HCT116 (cell line): ENCODE measurements around the gene COL23A1. TPM values are rescaled to one million over a fixed set of nuclear protein-coding genes. Genes with fewer than 3 reads are reported as not detected.

Experiments used
- ATAC-seq: fragments of 200-7000 bp; cut with Tn5 transposase; 2 replicates; pipeline ENCODE4 v1.9.1; 2020; ENCODE audit warnings: mild to moderate bottlenecking, moderate library complexity
- BruUV-seq: library from RNA; stranded (reverse); fragments of 400-500 nt; replicated peaks from 2 replicates; lab custom pipeline; 2021; lab: Mats Ljungman, UMichigan
- CTCF ChIA-PET: fragments of 300-600 bp; sonication (Branson Sonifier 250); formaldehyde crosslinking; loops from one replicate; lab custom pipeline; 2021; ENCODE audit warnings: antibody characterized with exemption; lab: Charles Lee
- POLR2A ChIA-PET: fragments of 300-600, 350-600 bp; sonication (Branson Sonifier 250); formaldehyde crosslinking; loops from one replicate; lab custom pipeline; 2021; ENCODE audit warnings: antibody characterized with exemption; lab: Charles Lee
- RAD21 ChIA-PET, 2 experiments: fragments of 300-600 bp; sonication (Branson Sonifier 250); formaldehyde crosslinking; loops; one replicate each; lab custom pipeline; 2023; ENCODE audit warnings: low total read pairs in 2 of 2; ENCODE audit not compliant: uncharacterized antibody in 2 of 2, unreplicated experiment in 2 of 2, low non-redundant PET in 1 of 2; lab: Charles Lee
- DNase-seq: peaks from one replicate; pipeline ENCODE4 v3.0.0-alpha.2; 2010; ENCODE audit warnings: low read depth, low spot score
- H2AFZ ChIP-seq: fragments of 200-600 bp; shearing (Covaris generic), sonication (generic); 2 replicates; pipeline ENCODE4 v1.6.1; 2017; ENCODE audit warnings: low read depth, mixed run types, mixed read lengths, antibody characterized with exemption, low read length; ENCODE audit not compliant: poor library complexity, severe bottlenecking
- H3K27ac ChIP-seq: 2 replicates; pipeline ENCODE4 v1.5.1; 2012; ENCODE audit warnings: low read depth, low read length
- H3K27me3 ChIP-seq: fragments of 200-600 bp; sonication (generic); 2 replicates; pipeline ENCODE4 v1.6.1; 2016; ENCODE audit warnings: mixed run types, low read length, mixed read lengths; ENCODE audit not compliant: insufficient read depth
- H3K36me3 ChIP-seq, 2 experiments: fragments of 200-500 bp in 1 of 2; fragments of 200-600 bp in 1 of 2; sonication (Bioruptor generic) in 1 of 2; sonication (generic) in 1 of 2; 2 replicates each; pipeline versions ENCODE4 v1.5.1 to v1.6.1; 2014 to 2016; ENCODE audit warnings: low read length in 2 of 2, inconsistent platforms in 1 of 2, mixed read lengths in 1 of 2, mixed run types in 1 of 2; ENCODE audit not compliant: insufficient read depth in 2 of 2, control insufficient read depth in 1 of 2
- H3K4me1 ChIP-seq, 2 experiments: fragments of 200-600 bp in 1 of 2; sonication (generic) in 1 of 2; 2 replicates each; pipeline versions ENCODE4 v1.5.1 to v1.6.1; 2012 to 2017; ENCODE audit warnings: low read length in 2 of 2, inconsistent platforms in 1 of 2, mild to moderate bottlenecking in 1 of 2, mixed read lengths in 1 of 2, mixed run types in 1 of 2, moderate library complexity in 1 of 2; ENCODE audit not compliant: insufficient read depth in 2 of 2, control insufficient read depth in 1 of 2
- H3K4me2 ChIP-seq: fragments of 200-600 bp; sonication (generic); 2 replicates; pipeline ENCODE4 v1.6.1; 2017; ENCODE audit warnings: mixed run types, low read length, mixed read lengths
- H3K4me3 ChIP-seq, 2 experiments: fragments of 200-600 bp in 1 of 2; sonication (generic) in 1 of 2; replicated peaks in 1 of 2; 2 replicates each; pipeline ENCODE4 v1.5.1; 2011 to 2016; ENCODE audit warnings: low read length in 2 of 2, control low read depth in 1 of 2, low read depth in 1 of 2, mild to moderate bottlenecking in 1 of 2, mixed read lengths in 1 of 2, mixed run types in 1 of 2
- H3K79me2 ChIP-seq: fragments of 200-600 bp; sonication (generic); 2 replicates; pipeline ENCODE4 v1.6.1; 2017; ENCODE audit warnings: mild to moderate bottlenecking, mixed run types, low read length, moderate library complexity, mixed read lengths; ENCODE audit not compliant: insufficient read depth
- H3K9ac ChIP-seq: fragments of 200-600 bp; sonication (generic); 2 replicates; pipeline ENCODE4 v1.6.1; 2016; ENCODE audit warnings: low read length, mixed read lengths
- H3K9me2 ChIP-seq: fragments of 200-600 bp; sonication (generic), shearing (Covaris generic); 2 replicates; pipeline ENCODE4 v1.6.1; 2017; ENCODE audit warnings: mixed run types, mild to moderate bottlenecking, moderate library complexity; ENCODE audit not compliant: insufficient read depth
- H3K9me3 ChIP-seq, 2 experiments: fragments of 200-500 bp in 1 of 2; fragments of 200-600 bp in 1 of 2; sonication (Bioruptor generic) in 1 of 2; sonication (generic) in 1 of 2; 2 replicates each; pipeline ENCODE4 v1.6.1; 2014 to 2017; ENCODE audit warnings: low read length in 2 of 2, mixed read lengths in 2 of 2, inconsistent platforms in 1 of 2, low read depth in 1 of 2, mild to moderate bottlenecking in 1 of 2, mixed run types in 1 of 2, moderate library complexity in 1 of 2; ENCODE audit not compliant: control insufficient read depth in 1 of 2, insufficient read depth in 1 of 2
- H4K20me1 ChIP-seq: fragments of 200-600 bp; sonication (generic), shearing (Covaris generic); 2 replicates; pipeline ENCODE4 v1.6.1; 2017; ENCODE audit warnings: mixed run types, mild to moderate bottlenecking, moderate library complexity; ENCODE audit not compliant: insufficient read depth
- EZH2phosphoT487 ChIP-seq: fragments of 200-600 bp; IDR thresholded peaks from 2 replicates; pipeline ENCODE4 v1.6.1; 2018; ENCODE audit warnings: antibody characterized with exemption, borderline replicate concordance
- FOSL1 ChIP-seq: IDR thresholded peaks from 2 replicates; pipeline ENCODE4 v1.6.1; 2012; ENCODE audit warnings: low read depth
- JUND ChIP-seq: IDR thresholded peaks from 2 replicates; pipeline ENCODE4 v1.6.1; 2012
- POLR2AphosphoS5 ChIP-seq: IDR thresholded peaks from 2 replicates; pipeline ENCODE4 v1.6.1; 2011; ENCODE audit warnings: mild to moderate bottlenecking, low read depth, low read length, moderate library complexity
- RAD21 ChIP-seq: IDR thresholded peaks from 2 replicates; pipeline ENCODE4 v1.6.1; 2012; ENCODE audit warnings: low read depth, mild to moderate bottlenecking
- SP1 ChIP-seq: IDR thresholded peaks from 2 replicates; pipeline ENCODE4 v1.6.1; 2012; ENCODE audit warnings: low read depth
- TCF7L2 ChIP-seq: IDR thresholded peaks from 2 replicates; pipeline ENCODE4 v1.7.0; 2011; ENCODE audit warnings: borderline replicate concordance, inconsistent platforms; ENCODE audit not compliant: insufficient read depth, insufficient read length; ENCODE audit errors: extremely low read depth
- intact Hi-C: fragments of 100-400 bp; cut with micrococcal nuclease; formaldehyde crosslinking; loops from 2 replicates; pipeline ENCODE4 v1.10.0; 2022
- total RNA-seq: library from RNA; stranded (reverse); gene quantifications from one replicate; pipeline ENCODE4 v1.2.1, GENCODE V29; 2021; ENCODE audit not compliant: unreplicated experiment
- TF ChIP-seq, protein P1 (sequence below): IDR thresholded peaks from 2 replicates; pipeline ENCODE4 v1.6.1; 2011; ENCODE audit warnings: mild to moderate bottlenecking, low read length, moderate library complexity; ENCODE audit not compliant: insufficient replicate concordance; ENCODE audit errors: extremely low read depth

The COL23A1 gene
- total RNA-seq, 1 experiment from 2014 or later = not detected

DNA sequence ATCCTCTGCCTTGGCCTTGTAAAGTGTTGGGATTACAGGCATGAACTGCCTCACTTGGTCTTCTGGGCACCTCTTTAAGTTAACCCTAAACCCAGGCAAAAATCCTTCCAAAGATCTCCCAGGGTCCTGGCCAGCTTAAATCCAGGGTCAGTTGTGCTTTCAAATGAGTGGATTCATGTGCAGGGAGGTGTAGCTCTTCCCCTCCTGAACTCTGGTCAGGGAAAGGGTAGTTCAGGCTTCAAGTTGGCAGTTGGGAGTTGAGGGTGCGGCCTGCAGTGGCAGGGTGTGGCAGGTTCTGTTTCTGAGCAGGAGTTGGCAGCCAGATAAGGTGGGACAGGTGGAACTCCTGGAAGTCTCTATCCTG is 382.3 kb downstream of the COL23A1 start:
- no peaks in the 10 kb centered on the region for H3K27me3 ChIP-seq
- BruUV-seq = no TSS peak
- peaks cover 13 to 33% of the 10 kb centered on the region in 2 experiments for H3K4me1 ChIP-seq
- no peak overlapping the region for H2AFZ ChIP-seq
- H3K79me2 ChIP-seq = peaks cover 82% of the 10 kb centered on the region
- no peak overlapping the region for H3K9ac ChIP-seq
- ChIA-PET RAD21 (no interaction called here), POLR2A (interaction anchor here (1.2 kb wide), 1 partner anchor 9 kb away, joined by 3 read pairs; no protein-coding TSS in a partner anchor), CTCF (interaction anchor here (2.4 kb wide), 1 partner anchor 11 kb away, joined by 6 read pairs; no protein-coding TSS in a partner anchor)
- H4K20me1 ChIP-seq = peaks cover 57% of the 10 kb centered on the region
- no peak overlapping the region for H3K4me2 ChIP-seq
- intact Hi-C loops = no loop called here
- no peaks in the 10 kb centered on the region for H3K9me3 ChIP-seq
- DNase-seq = no peak
- TF ChIP-seq JUND = no peak
- TF ChIP-seq, protein P1, sequence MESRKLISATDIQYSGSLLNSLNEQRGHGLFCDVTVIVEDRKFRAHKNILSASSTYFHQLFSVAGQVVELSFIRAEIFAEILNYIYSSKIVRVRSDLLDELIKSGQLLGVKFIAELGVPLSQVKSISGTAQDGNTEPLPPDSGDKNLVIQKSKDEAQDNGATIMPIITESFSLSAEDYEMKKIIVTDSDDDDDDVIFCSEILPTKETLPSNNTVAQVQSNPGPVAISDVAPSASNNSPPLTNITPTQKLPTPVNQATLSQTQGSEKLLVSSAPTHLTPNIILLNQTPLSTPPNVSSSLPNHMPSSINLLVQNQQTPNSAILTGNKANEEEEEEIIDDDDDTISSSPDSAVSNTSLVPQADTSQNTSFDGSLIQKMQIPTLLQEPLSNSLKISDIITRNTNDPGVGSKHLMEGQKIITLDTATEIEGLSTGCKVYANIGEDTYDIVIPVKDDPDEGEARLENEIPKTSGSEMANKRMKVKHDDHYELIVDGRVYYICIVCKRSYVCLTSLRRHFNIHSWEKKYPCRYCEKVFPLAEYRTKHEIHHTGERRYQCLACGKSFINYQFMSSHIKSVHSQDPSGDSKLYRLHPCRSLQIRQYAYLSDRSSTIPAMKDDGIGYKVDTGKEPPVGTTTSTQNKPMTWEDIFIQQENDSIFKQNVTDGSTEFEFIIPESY = no peak
- TF ChIP-seq TCF7L2 = no peak
- no peak for TF ChIP-seq SP1
- no peak for TF ChIP-seq RAD21
- no peak for ATAC-seq
- H3K9me2 ChIP-seq = no peaks in the 10 kb centered on the region
- H3K4me3 ChIP-seq = no peak overlapping the region
- peaks cover 56 to 76% of the 10 kb centered on the region in 2 experiments for H3K36me3 ChIP-seq
- H3K27ac ChIP-seq = peak overlapping the region; percentile 18; the same call in 1 of the 2 replicates

DNA sequence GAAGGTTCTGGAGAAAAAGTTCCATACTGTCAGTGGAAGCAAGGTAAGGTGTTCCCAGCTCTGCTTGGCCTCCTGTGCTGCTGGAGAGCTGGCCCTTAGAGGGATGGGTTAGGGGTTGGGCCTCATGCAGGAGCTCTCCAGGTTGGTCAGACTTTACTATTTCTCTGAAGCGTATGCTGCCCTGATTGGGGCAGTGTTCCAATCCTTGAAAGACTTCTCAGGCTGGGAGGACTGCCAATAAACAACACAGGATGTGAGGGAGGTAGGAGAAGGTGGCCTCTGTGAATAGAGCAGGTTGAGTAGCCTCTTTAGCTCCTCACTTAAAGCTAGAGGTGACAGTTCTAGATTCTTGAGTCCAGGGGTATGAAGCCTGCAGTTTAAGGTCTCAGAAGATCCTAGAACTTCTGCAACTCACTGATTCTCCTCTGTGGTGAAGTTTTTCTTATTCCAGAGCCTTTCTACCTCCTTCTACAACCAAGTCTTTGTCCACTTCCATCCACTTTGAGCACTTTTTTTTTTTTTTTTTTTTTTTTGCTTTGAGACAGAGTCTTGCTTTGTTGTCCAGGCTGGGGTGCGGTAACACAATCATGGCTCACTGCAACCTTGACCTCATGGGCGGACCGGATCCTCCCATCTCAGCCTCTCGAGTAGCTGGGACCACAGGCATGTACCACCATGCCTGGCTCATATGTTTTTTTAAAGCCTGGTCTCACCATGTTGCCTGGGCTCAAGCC is 382.8 kb downstream of the COL23A1 start:
- no peaks in the 10 kb centered on the region for H3K9me3 ChIP-seq
- no peak for ATAC-seq
- intact Hi-C loops = no loop called here
- H3K79me2 ChIP-seq = peaks cover 82% of the 10 kb centered on the region
- ChIA-PET POLR2A (interaction anchor here (1.2 kb wide), 1 partner anchor 10 kb away, joined by 3 read pairs; no protein-coding TSS in a partner anchor), CTCF (interaction anchor here (2.4 kb wide), 1 partner anchor 10 kb away, joined by 6 read pairs; no protein-coding TSS in a partner anchor), RAD21 (no interaction called here)
- peak overlapping the region; percentile 97; the same call in 1 of the 2 replicates for H3K27ac ChIP-seq
- no peak overlapping the region for H3K4me3 ChIP-seq
- peak overlapping the region; percentile 94 for H3K4me2 ChIP-seq
- no peak overlapping the region for H3K9ac ChIP-seq
- no peaks in the 10 kb centered on the region for H3K9me2 ChIP-seq
- peaks cover 53 to 71% of the 10 kb centered on the region in 2 experiments for H3K36me3 ChIP-seq
- peak; percentile 17; the same call in 1 of the 2 replicates for TF ChIP-seq POLR2AphosphoS5
- TF ChIP-seq FOSL1 = no peak
- no peak for TF ChIP-seq EZH2phosphoT487
- no peak overlapping the region for H2AFZ ChIP-seq
- peaks cover 57% of the 10 kb centered on the region for H4K20me1 ChIP-seq
- DNase-seq = no peak
- H3K4me1 ChIP-seq = peaks cover 13 to 39% of the 10 kb centered on the region in 2 experiments
- no TSS peak for BruUV-seq
- H3K27me3 ChIP-seq = no peaks in the 10 kb centered on the region
